HG02973 (cell line): ENCODE measurements around the gene RRAD.
"Not testable (repeated sequence)": the region's sequence is repeated elsewhere in the genome, so short reads cannot be mapped to it uniquely, and the experiment has no call there.

ENCODE experiments used
- ATAC-seq: cut with Tn5 transposase; IDR thresholded peaks from one replicate; pipeline ENCODE4 v1.9.1; 2021; ENCODE audit warnings: moderate library complexity; ENCODE audit not compliant: unreplicated experiment

RRAD gene

GRCh38 chr16:66902648-66903543 is 22.4 kb downstream of the RRAD start:
- ATAC-seq, result no peak

DNA sequence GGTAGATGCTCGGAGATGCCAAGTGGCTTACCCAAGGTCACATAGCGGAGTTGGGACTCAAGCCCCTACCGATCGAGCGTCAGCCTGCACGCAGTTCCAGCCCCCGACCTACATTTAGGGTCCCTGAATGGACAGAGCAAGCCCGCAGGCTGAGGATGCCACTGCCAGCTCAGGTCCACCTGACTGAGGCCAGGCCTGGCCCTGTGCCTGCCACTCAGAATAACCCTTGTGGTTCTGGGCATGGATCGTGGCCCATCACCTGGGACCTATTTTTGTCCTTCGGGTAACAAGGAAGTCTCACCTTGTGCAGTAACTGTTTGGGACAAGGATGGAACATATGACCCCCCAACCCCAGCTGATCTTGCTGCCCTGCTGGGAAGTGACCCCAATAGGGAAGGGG is 23.7 kb downstream of the RRAD start:
- ATAC-seq, result no peak

DNA sequence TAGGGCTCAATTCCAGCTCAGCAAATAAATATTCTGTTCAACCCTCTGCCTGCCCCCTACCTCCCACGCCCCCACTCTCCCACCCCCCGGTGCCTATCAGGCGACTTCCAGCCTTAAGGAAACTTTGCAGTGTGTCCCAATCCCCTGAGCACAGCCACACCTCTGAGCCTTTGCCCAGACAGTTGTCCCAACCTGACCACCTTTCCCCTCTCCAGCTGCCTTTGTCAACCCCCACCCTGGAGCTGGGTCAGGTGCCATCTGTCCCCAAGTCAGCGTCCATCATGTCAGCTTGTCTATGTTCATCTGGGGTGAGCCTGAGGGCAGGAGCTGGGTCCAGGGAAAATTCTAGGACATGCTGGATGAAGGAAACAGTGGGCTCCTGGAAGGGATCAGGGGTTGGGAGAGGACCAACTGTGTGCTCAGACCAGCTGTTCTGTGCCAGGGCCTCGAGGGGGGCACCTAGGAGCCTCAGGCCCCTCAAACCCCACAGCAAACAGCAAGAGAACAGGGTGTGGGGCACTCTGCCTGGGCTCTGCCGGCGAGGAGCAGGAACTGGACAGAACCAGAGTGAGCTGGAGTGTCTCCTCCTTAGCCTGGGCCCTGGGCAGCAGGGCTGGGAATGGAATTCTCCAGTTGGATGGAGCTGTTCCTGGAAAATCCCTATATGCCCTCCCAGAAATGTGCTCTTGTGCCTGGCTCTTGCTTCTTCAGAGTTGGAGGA is 24.5 kb downstream of the RRAD start:
- no peak for ATAC-seq

DNA sequence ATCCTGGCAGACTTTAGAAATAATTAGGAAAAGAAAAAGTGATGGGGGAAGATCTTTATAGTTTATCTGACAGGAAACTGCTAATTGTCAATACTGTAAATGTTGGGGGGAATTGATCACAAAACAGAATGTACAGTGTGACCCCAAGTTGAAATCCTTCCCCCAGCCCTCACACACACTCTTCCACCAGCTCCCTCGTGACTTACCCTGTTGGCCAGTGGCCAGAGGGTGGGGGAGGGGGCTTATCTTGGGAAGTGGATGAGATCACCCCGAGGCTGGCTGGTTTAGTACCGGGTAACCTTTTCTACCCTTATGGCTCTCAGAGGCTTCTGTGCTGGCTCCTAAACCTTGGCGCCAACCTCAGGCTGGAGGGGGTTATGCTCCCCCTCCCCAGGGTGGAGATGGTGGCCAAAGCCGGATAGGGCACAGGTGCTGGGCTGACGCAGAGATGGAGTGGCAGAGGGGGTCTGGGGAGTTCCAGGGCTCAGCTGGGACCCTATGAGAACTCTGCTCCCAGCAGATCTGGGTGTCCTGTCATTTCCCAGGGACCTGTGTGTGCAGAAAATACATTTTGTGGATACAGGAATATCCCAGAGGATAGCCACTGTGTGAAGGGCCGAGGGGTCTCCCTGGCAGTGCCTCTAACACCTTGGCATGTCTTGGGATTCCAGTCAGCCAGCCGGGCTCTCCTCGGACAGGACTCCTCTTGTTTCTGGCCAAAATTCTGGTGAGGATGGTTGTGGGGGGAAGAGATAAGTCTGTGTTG is 25.2 kb downstream of the RRAD start:
- ATAC-seq, result no peak

- ATAC-seq, result no peak
Measured at GRCh38 chr16:66899310-66899944, 25.9 kb downstream of the RRAD start.

- ATAC-seq, result no peak
Measured at GRCh38 chr16:66898933-66899309, 26.4 kb downstream of the RRAD start.

GRCh38 chr16:66898207-66898606 is 27.1 kb downstream of the RRAD start:
- ATAC-seq, result no peak

- ATAC-seq, result not testable (repeated sequence)
Measured at GRCh38 chr16:66896682-66897081, 28.7 kb downstream of the RRAD start.

- ATAC-seq, result no peak
Measured at GRCh38 chr16:66895999-66896398, 29.3 kb downstream of the RRAD start.

DNA sequence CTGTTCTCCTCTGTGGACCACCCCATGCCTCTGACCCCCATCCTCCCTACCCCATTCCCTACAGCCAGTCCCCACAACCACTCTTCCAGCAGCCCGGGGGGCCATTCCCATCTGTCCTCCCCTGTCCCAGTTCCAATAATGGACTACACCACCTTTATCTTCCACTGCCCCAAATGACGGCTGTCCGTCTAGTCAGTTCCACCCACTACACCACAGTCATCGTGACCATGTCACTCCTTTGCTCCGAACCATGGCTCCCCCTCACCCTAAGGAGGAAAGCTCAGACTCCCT is 29.7 kb downstream of the RRAD start:
- ATAC-seq, result no peak

DNA sequence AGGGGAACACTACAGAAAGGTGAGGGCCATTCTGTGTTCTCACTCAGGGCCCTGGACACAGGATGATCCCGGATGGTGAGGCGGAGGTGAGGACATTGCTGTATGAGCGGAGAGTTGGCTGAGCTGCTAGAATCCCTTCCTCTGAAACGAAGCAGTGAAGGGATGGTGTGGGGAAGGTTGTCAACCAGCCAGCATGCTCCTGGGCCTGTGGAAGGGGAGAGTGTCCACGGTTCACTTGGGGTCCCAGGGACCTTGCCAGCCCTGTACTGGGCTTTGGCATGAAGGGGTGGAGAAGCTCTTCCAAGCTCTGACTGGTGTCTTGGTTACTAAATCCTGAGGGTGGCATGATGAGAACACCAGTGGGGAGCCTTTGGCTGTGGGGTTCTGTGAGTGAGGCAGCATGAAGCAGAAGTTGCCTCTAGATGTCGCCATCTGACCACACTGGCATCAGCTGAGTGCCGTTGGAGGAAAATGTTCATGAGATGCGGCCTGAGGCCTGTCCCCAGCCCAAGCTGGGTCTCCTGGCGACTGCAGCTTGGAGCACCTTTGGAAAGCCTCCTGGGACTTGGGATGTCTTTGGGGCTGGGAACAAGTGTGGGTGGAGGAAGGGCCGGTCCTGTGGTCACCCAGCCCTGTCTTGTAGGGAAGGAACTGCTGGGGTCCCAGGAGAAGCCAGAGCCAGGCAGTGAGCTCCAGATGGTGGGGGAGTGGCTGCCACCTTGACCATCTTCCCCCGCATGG is 30.2 kb downstream of the RRAD start:
- ATAC-seq, result no peak

- no peak for ATAC-seq
Measured at GRCh38 chr16:66894055-66894454, 31.3 kb downstream of the RRAD start.

GRCh38 chr16:66891797-66892196 is 33.5 kb downstream of the RRAD start:
- no peak for ATAC-seq

- no peak for ATAC-seq
Measured at GRCh38 chr16:66891360-66891759, 34.0 kb downstream of the RRAD start.

- no peak for ATAC-seq
Measured at GRCh38 chr16:66890799-66891198, 34.5 kb downstream of the RRAD start.

- ATAC-seq, result no peak
Measured at GRCh38 chr16:66889622-66890021, 35.7 kb downstream of the RRAD start.

DNA sequence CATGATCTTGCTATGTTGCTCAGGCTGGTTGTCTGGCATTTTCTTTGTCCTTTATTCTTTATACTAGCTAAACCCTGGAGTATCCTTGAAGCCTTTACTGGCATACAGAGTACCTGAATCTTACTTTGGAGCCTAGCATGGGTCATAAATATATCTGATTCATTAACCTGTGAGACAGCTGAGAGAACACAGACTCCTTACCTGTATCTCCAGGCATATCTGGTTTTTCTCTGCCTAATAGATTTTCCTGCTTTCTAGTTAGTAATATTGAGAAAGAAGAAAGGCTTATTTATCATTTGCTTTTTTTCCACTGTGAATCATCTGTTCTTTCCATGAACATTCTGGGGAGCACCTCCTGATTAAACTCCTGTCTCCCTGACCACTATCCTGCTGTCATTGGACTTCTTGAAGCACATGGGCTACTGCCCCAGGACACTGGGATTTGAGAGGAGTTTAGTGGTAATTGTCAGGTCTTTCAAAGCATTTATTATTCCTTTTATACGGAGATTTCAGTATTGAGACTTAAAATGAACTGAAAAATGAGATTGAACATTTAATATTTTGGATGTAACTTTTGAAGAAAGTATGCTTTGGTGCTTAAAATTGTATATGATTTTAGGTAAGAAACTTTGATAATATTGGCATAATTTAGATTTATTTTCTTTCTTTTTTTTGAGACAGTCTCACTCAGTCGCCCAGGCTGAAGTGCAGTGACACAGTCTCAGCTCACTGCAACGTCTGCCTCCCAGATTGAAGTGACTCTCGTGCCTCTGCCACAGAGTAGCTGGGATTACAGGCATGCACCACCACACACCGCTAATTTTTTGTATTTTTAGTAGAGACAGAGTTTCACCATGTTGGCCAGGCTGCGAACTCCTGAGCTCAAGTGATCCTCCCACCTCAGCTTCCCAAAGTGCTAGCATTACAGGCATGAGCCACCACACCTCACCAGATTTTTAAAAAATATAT is 36.4 kb downstream of the RRAD start:
- ATAC-seq, result no peak

- ATAC-seq, result no peak
Measured at GRCh38 chr16:66886914-66887313, 38.4 kb downstream of the RRAD start.

DNA sequence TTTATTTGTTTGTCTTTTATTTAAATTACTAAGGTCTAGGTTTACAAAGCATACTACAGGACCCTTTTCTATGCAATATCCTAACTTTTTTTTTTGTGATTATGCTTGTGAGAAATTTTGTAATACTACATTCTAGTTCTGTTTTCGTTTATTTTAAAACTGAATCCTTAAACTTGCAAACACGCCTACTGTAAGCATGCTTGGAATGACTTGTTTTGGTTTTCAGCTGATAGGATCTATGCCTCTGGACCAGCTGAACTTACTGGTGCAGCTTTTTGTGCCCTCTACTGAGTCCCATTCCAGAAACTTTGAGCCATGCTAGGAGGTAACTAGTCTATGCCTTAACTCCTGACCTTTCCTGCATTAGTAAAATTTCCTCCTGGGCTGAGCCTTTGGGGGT is 39.0 kb downstream of the RRAD start:
- ATAC-seq, result no peak
